Measurements from ENCODE around the gene IQCH.

GRCh38 chr15:67372986-67373675 lies 118.5 kb downstream of the IQCH start:
- TF ChIP-seq POLR2A (IDR thresholded peaks at IDR 0.05; ENCODE audit: low read depth, low read length), result no peak
- no peak for TF ChIP-seq POLR2AphosphoS5 (IDR thresholded peaks at IDR 0.05; ENCODE audit: low read depth, low read length)
